C4-2B (cell line): ENCODE data around the gene TRUB2.

ENCODE experiments used
- CTCF ChIP-seq: fragments of 450-650 bp; conservative IDR thresholded peaks from 2 replicates; pipeline ENCODE4 v1.5.1; 2017; ENCODE audit warnings: mild to moderate bottlenecking
- ZFX ChIP-seq: fragments of 450-650 bp; IDR thresholded peaks from 2 replicates; pipeline ENCODE4 v1.6.1; 2017

- TF ChIP-seq CTCF (no peak), ZFX (no peak)
Observed at GRCh38 chr9:128325629-128326028, 3.4 kb upstream of the TRUB2 start.
